ENCODE results near the gene RFX7.

RFX7 gene

DNA sequence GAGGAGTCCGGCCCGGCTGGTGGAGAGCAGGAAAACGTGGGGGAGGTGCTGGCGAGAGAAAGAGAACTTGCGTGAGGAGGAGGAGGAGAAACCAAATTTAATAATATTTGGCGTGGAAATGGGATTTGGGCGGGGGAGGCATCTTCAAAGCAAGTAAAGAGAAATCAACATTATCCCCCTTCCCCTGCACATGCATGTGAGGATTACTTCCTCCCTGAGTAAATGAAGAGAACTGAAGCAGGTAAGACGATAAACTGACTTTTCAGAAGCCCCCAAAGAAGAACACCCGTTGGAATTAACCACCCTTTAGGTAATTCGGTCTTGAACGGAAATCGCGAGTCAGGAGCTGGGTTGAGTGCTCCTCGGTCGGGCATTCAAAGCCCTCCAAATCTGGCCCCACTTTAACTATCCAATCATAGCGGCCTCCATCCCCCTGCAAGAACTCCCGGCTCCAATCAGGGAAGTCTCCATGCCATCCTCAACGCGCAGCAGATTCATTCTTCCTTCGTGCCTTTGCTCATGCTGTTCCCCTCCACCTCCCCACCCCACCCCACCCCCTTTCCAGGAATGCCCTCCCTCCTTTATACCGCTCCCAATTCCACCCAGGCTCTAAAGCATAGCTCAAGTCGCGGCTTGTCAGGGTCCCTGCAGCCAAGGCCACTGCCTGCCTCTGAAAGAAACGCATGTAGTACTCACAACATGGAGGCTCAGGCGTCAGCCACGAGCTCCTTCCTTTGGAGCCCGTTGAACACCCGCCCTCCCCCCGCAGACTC is 545 bp upstream of the RFX7 start:
- DNase-seq = peak; percentile 88

DNA sequence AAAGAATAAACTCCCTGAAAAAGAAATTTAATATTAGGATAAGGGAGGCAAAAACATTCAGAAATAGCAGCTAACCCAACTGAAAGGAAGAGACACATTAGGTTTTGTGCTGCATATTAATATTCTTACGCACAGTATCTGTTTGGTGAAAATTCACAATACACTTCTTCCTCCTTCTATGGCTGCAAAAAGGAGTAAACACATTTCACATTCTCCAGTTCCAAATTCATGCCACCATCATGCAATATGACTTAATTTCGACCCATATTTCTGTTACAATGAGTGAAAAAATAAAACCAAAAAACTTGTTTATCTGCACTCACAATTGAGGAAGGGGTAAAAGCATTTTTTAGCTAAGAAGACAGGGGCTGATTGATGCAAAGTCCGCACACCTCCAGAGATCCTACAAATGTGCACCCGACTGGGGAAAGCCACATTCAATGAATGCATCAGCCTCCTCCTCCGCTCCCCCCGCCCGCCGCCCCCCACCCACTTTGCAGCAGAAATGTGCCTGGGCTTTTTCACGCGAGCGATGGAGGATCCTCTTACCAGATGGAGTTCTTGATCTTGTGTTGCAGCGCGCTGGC is 1.0 kb downstream of the RFX7 start:
- no peak for DNase-seq

DNA sequence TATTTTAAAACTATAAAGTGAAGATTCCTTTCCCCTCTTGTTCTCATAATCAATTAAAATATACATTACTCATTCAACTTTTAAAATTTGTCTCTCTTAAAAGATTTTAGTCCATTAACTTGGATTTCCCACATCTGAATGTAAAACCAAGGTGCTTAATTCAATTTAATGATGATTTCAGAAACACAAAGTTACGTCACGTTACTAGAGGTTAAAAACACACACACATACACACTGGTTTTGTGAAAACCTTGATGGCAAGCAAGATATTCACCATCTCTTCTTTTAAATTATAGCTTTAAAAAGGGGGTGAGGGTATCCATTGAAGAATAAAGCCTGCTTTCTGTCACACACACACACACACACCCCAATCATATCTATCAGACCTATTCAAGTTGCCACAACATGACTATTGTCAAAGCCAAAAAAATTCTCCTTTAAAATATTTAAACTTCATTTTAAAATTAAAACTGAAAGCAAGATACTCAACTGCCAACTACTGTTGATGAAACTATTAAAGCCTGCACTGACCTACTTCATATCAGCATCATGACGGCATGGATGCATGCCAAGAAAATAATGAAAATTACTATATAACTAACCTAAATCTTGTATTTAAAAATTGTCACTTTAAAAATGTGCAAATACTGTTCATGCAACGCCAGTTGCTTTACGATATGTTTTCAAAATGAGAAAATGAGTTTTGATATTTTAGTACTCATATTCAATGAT is 2.1 kb downstream of the RFX7 start:
- no peak for DNase-seq

DNA sequence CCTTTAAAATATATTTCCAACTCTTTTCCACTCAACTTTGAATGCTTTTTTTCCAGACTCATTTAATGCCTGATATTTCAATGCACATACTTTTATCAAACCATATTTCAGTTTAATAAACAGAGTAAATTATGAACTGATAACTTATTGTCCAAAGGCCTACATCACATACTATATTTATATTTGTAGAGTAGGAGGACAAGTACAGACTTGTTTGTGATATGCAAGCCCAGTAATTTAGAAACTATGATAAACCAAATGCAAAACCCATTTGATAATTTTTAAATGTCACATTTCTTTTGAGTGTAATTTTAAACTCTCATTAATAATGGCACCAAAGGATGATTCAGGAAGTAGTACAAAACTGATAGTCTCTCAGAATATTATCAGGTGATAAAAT is 3.3 kb downstream of the RFX7 start:
- no peak for DNase-seq

DNA sequence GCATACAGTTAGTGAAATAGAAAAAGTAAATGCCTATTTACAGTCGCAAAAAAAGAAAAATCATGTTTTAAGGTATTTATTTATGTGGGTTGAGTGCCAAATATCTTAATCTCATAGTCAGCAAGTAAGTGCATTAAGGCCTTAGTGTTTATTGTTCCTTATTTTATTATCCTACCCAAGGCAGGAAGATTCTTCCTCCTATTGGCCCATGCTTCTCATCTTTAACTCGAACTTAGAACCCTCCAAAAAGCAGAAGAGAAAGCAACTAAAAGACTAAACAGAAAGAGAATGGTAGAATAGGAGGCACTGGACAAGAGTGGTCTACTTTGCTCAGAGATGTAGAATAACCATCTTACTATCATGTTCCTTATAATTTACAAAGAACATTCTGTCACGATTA is 7.5 kb downstream of the RFX7 start:
- DNase-seq = no peak

DNA sequence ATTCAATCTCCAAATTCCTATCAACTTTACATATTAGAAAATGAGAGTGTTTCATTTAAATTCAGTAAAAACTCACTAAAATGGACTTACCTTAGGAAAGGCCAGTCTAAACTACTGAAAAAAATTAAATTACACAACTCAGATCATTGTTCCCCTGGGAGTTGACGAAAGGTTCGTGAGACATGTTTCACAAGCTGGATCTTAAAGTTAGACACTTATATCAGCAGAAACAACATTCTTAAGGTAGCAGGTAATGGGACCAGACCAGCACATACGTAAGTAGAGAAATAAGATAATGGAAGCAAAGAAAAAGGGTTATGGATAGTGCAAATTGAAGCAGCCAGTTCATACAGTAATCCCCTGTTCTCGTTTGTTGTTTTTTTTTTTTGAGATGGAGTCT is 8.9 kb downstream of the RFX7 start:
- DNase-seq = no peak

DNA sequence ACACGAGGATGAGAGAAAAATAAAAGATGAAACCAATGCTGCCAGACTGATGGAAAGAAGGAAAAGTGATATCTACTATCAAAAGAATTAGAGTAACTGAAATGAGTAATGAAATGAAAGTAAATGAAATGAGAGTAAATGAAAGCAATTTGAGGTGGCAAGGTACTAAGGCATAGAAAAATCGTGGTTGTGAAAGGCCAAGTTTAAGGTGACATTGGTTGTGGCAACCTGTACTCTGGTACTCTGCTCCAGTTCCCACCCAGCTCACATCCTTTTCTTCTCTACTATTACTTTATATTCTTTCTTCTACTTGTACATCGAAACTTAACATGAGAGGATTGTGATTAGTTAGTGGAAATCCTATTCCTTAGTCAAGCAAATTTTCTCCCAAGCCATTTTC is 10.1 kb downstream of the RFX7 start:
- no peak for DNase-seq

DNA sequence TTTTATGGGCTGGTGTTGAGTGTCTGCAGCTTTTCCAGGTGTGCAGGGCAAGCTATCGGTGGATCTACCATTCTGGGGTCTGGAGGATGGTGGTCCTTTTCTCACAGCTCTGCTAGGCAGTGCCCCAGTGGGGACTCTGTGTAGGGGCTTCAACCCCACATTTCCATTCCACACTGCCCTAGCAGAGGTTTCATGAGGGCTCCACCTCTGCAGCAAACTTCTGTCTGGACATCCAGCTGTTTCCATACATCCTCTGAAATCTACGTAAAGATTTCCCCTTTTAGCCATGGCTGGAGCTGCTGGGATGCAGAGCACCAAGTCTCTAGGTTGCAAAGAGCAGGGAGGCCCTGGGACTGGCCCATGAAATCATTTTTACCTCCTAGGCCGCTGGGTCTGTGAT is 11.6 kb downstream of the RFX7 start:
- DNase-seq = no peak

DNA sequence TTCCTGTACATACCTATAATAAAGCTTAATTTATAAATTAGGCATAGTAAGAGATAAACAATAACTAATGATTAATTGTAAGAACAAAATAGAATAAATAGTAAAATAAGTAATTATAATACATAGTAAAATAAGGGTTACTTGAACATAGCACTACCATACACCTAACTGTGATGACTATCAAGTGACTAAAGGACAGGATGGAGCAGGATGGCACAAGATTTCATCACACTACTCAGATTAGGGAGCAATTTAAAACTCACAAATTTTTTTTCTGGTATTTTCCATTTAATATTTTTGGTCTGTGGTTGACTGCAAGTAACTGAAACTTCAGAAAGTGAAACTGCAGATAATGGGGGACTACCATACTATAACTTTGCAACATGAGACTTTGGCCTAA is 14.8 kb downstream of the RFX7 start:
- DNase-seq = no peak

DNA sequence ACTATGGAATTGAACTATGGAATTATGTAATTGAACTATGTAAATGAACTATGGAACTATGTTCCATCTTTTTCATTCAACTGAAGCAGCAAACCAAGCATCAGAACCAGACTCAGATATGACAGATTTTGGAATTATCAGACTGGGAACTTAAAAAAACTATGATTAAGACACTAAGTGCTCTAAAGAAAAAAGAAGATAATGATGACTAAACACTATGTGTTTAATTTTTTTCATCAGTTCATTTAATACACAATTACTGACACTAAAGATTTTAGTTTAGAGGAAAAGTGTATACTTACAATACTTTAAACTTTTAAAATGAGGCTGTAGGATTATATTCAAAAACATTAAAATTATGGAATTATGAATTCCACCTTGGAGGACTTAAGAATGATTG is 15.3 kb downstream of the RFX7 start:
- no peak for DNase-seq

DNA sequence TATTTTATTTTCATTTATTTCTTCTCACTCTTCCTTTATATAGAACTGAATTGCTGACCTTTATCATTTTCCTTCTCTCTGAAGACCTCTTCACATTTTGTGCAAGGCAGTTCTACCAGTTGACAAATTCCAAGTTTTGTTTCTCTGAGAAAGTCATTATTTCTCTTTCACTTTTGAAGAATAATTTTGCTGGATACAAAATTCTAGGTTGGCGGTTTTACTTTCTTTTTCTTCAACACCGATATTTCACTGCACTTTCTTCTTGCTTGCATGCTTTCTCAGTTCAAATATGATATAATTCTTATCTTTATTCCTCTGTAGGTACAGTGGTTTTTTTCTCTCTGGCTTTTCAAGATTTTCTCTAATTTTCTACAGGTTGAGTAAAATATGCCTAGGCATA is 15.9 kb downstream of the RFX7 start:
- no peak for DNase-seq

DNA sequence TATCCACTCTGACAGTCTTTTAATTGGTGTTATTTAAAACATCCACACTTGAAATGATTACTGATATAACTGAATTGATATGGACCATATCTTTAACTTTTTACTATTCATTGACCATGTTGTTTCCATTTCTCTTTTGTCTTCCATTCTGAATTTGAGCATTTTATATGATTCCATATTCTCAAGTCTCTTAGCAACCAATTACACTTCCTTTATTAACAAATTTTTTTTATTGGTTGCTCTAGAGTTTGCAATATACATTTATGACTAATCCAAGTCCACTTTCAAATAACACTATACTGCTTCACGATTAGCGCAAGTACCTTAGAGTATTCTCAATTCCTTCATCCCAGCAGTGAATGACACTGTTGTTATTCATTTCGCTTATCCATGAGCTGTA is 16.4 kb downstream of the RFX7 start:
- no peak for DNase-seq

DNA sequence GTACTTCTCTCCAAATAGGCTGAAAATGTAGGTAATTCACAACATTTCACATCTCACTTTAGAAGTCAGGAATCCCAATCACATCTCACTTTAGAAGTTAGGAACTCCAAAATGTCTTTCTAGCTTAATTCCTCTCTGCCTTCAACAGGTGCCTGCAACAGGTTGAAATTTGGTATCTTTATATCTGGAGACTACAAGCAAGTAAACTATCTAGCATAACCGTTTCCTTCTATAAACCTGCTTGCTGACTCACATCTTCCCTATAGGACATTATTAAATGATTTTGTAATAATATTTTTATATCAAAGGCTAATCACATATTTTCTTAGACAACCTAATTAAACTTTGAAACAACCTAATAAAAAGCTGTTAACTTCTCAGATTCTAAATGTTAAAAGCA is 18.2 kb downstream of the RFX7 start:
- no peak for DNase-seq

DNA sequence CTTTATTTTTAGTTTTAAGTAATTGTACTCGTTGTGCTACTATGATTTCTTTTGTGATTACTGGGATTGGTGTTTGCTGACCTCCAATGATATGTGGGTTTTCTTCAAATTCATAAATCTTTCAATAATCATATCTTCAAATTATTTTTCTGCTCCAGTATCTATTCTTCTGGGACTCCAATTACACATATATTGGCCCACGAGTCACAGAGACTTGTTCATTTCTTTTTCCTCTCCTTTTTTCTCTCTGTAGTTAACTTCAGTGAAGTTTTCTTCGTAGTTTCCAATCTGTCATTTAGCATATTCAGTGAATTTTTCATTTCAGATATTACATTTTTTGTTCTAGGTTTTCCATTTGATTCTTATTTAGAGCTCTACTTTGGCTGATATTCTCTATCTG is 21.4 kb downstream of the RFX7 start:
- DNase-seq = no peak

DNA sequence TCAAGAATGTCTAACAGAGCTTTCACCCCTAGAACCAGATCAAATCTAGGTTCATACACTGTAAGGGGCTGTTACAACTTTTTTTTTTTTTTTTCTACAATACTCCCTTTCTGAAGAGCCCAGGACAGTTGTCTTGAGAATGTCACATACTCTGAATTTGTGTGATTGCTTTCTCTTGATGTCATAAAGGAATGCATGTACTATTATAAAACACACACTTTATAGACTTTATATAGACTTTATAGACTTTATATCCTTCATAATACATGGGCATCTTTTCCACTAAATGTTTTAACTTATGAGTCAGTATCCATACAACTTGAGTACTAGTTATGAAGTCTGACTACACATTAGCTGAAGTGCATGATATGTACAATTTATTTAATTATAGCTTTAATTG is 26.3 kb downstream of the RFX7 start:
- DNase-seq = no peak

DNA sequence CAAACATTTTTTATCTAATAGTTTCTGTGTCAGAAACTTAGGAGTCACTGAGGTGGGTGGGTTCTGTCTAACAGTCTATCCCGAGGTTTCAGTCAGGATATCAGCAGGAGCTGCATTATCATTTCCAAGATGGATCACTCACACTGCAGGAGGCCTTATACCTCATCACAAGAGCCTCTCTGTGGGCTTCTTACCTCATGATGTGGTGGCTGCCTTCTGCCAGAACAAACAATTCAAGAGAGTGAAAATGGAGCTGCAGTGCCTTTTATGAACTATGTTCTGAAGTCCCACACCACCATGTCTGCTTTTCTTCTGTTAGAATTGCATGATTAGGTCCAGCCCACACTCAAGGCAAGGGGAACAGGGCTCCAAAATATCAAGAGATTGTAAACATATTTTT is 27.9 kb downstream of the RFX7 start:
- DNase-seq = no peak

DNA sequence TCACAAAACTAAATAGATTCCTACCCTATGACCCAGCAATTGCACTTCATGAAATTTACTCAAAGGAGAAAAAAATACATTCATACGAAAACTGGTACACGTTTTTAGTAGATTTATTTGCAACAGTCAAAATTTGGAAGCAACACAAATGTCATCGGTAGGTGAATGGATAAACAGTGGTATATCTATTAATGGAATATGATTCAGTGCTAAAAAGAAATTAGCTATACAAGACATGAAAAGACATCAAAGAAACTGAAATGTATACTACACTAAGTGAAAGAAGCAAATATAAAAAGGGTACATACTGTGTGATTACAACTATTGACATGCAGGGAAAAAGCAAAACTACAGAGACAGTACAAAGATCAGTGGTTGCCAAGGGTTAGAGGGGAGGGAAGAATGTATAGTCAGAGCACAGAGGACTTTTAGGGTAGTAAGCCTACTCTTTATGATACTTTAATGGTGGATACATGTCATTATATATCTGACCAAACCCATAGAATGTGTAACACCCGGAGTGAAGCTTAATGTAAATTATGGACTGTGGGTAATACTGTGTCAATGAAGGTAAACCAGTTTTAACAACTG is 31.6 kb downstream of the RFX7 start:
- DNase-seq = no peak

DNA sequence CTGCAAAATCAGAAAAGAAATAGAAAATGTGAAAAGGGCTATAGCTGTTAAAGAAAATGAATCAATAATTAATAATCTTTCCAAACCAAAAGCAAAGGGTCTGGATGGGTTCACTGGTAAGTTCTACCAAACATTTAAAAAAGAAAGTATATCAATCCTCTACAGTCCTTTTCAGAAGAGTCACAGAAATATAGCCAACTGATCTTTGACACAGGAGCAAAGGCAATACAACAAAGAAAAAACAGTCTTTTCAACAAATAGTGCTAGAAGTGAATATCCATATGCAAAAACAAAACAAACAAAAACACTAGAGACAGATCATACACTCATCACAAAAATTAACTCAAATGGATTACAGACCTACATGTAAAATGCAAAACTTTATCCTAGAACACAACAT is 32.6 kb downstream of the RFX7 start:
- DNase-seq = no peak

DNA sequence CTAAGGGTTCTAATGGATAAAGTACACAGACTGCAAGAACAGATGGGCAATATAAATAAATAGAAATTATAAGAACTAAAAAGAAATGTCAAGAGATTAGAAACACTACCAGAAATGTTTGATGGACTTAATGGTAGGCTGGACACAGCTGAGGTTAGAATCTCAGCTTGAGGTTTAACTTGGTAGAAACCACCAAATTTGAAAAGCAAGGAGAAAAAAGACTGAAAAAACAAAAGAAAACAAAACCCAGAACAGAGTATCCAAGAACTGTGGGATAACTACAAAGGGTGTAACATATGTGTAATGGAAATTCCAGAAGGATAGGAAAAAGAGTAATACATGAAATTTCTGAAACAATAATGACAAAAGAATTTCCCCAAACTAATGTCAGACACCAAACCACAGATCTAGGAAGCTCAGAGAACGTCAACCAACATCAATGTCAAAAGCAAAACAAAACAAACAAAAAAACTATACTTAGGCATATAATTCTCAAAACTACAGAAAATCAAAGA is 35.0 kb downstream of the RFX7 start:
- DNase-seq = no peak

DNA sequence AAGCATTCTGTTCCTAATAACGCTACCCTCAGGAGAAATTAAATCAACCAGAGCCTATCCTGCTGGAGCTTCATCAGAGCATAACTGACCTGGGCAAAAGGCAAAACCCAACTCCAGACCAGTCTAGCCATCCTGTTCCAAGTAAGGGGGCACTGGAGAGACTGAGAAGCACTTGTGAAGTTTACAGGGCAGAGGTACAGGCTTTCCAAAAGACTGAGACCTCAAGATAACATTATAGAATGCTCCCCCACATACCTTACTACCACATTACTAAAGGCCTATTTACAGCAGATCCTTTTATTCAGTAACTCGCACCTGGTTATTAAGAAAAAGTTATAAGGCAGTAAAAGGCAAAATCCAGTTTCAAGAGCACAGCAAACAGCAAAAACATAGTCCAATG is 35.5 kb downstream of the RFX7 start:
- no peak for DNase-seq

DNA sequence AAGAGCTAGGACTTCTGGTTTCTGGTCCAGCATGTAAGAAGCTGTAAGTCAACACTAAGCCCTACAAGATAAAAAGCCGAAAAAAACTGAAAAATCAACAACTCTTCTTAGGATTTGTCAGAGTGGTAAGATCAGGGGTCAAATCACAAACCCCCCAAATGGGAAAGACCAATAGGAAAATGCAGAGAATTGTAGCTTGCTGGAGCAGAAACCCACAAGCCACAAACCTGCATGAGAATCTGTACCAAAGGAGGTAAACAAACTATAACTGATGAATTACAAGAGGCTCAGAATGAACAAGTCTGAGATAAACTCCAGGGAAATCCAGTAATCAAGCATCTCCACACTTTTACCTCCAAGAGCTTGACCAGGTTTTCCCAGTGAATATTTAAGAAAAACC is 36.0 kb downstream of the RFX7 start:
- DNase-seq = no peak

DNA sequence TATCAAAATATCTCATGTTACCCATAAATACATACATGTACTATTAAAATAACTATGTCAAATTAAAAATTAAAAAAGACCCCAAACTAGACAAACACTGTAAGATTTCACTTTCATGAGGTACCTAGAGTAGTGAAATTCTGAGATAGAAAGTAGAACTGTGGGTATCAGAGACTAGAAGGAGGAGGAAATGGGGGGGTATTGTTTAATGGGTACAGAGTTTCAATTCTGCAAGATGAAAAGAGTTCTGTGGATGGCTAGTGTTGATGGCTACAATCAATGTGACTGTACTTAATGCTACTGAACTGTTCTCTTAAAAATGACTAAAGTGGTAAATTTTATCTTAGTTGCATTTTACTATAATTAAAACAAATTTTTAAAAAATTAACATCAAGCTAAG is 36.6 kb downstream of the RFX7 start:
- DNase-seq = no peak

DNA sequence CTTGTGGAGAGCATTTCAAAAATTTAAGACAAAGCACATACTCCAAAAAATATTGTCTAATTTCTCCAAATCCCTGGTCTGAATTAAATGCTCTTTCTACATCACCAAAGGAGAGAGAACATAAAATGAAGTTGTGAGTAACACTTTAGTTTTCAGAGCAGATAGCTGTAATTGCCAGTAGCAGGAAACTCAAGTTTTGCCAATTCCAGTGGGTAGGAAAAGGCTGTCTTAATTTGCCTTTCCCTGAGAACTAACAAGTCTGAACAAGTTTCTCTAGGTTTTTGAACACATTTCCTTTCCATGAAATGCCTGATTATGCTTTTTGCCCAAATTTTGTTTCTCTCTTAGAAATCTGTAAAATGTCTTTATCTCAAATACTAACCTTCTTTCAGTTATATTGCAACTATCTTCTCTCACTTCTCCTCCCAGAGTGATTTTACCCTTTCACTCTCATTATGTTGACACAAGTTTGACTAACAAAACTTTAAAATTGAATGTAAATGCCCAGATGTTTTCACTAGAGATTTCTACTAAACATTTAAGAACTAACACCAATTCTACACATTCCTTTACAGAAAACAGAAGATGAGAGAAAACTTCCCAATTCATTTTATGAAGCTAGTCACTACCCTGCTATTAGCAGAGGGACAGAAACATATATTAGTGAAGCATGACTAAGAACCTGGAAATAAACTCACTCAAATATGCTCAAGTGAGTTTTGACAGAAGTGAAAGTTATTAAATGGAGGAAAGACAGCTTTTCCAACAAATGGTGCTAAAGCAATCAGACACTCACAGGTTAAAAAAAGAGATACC is 38.4 kb downstream of the RFX7 start:
- no peak for DNase-seq
